ENCODE results near the gene NOXO1. TPM values are rescaled to one million over a fixed set of nuclear protein-coding genes. Genes with fewer than 3 reads are reported as not detected.

NOXO1 gene
- total and polyA plus RNA-seq, 9 of the 15 experiments (the other 6 are each of a cell fraction or from before 2014, with no cell fraction given): not detected

- no peak for TF ChIP-seq SMARCB1 (IDR thresholded peaks at IDR 0.05; ENCODE audit: insufficient read length, low read depth)
- no peak for TF ChIP-seq REST (IDR thresholded peaks at IDR 0.05; ENCODE audit: borderline replicate concordance)
- TF ChIP-seq REST (CRISPR knock-in tag; IDR thresholded peaks at IDR 0.05; ENCODE audit: low read depth): peak; percentile 47; the same call in 1 of the 2 replicates
- TF ChIP-seq, protein P1, sequence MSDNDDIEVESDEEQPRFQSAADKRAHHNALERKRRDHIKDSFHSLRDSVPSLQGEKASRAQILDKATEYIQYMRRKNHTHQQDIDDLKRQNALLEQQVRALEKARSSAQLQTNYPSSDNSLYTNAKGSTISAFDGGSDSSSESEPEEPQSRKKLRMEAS (CRISPR knock-in tag; IDR thresholded peaks at IDR 0.05): peak; percentile 88
- peak; percentile 47; the same call in 1 of the 2 replicates for TF ChIP-seq ZNF655 (CRISPR knock-in tag; IDR thresholded peaks at IDR 0.05)
- TF ChIP-seq, protein P2, sequence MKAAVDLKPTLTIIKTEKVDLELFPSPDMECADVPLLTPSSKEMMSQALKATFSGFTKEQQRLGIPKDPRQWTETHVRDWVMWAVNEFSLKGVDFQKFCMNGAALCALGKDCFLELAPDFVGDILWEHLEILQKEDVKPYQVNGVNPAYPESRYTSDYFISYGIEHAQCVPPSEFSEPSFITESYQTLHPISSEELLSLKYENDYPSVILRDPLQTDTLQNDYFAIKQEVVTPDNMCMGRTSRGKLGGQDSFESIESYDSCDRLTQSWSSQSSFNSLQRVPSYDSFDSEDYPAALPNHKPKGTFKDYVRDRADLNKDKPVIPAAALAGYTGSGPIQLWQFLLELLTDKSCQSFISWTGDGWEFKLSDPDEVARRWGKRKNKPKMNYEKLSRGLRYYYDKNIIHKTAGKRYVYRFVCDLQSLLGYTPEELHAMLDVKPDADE (conservative IDR thresholded peaks at IDR 0.05; ENCODE audit: control insufficient read depth, low read depth, low read length): peak; percentile 71
- TF ChIP-seq BCLAF1 (IDR thresholded peaks at IDR 0.05; ENCODE audit: borderline replicate concordance in 1 of 2, control insufficient read depth in 1 of 2, low read depth in 2 of 2, low read length in 1 of 2): no peak
- TF ChIP-seq HDAC1 (IDR thresholded peaks at IDR 0.05): peak; percentile 72 to 80; a peak in 3 of 4 replicates
- no peak for TF ChIP-seq NR0B1 (IDR thresholded peaks at IDR 0.05; ENCODE audit: partially characterized antibody)
Measured at GRCh38 chr16:1964506-1965395, 16.5 kb downstream of the NOXO1 start, which contains the start of gene RPS2 (continued).

Measured in K562 (cell line).